HG02840 (cell line): ENCODE results near the gene PRKAG2.

ENCODE experiments used
- ATAC-seq: cut with Tn5 transposase; IDR thresholded peaks from one replicate; pipeline ENCODE4 v1.9.1; 2021; ENCODE audit warnings: mild to moderate bottlenecking, moderate library complexity, moderate number of reproducible peaks; ENCODE audit not compliant: unreplicated experiment, low FRiP score

PRKAG2 gene

GRCh38 chr7:151688236-151688780 lies 188.6 kb downstream of the PRKAG2 start:
- ATAC-seq: no peak

- no peak for ATAC-seq
These were observed 189.2 kb downstream of the PRKAG2 start for GRCh38 chr7:151687523-151688235.

GRCh38 chr7:151686826-151687225 lies 190.1 kb downstream of the PRKAG2 start:
- ATAC-seq: no peak

- no peak for ATAC-seq
These were observed 190.7 kb downstream of the PRKAG2 start for GRCh38 chr7:151686016-151686766.

- no peak for ATAC-seq
These were observed 192.3 kb downstream of the PRKAG2 start for GRCh38 chr7:151684408-151685175.

- no peak for ATAC-seq
These were observed 193.1 kb downstream of the PRKAG2 start for GRCh38 chr7:151683615-151684407.

GRCh38 chr7:151682831-151683614 lies 193.9 kb downstream of the PRKAG2 start:
- no peak for ATAC-seq

- no peak for ATAC-seq
These were observed 195.2 kb downstream of the PRKAG2 start for GRCh38 chr7:151681726-151682125.

- no peak for ATAC-seq
These were observed 196.1 kb downstream of the PRKAG2 start for GRCh38 chr7:151680810-151681209.

- no peak for ATAC-seq
These were observed 196.9 kb downstream of the PRKAG2 start for GRCh38 chr7:151679881-151680612.

- ATAC-seq: no peak
These were observed 197.7 kb downstream of the PRKAG2 start for GRCh38 chr7:151679071-151679708.

GRCh38 chr7:151678227-151678604 lies 198.7 kb downstream of the PRKAG2 start:
- no peak for ATAC-seq

GRCh38 chr7:151677581-151678226 lies 199.2 kb downstream of the PRKAG2 start:
- ATAC-seq: no peak

- ATAC-seq: no peak
These were observed 200.2 kb downstream of the PRKAG2 start for GRCh38 chr7:151676759-151677158.

- no peak for ATAC-seq
These were observed 201.6 kb downstream of the PRKAG2 start for GRCh38 chr7:151675196-151675920.

GRCh38 chr7:151674161-151674920 lies 202.6 kb downstream of the PRKAG2 start:
- ATAC-seq: no peak
